ENCODE data around the gene EED.

DNA sequence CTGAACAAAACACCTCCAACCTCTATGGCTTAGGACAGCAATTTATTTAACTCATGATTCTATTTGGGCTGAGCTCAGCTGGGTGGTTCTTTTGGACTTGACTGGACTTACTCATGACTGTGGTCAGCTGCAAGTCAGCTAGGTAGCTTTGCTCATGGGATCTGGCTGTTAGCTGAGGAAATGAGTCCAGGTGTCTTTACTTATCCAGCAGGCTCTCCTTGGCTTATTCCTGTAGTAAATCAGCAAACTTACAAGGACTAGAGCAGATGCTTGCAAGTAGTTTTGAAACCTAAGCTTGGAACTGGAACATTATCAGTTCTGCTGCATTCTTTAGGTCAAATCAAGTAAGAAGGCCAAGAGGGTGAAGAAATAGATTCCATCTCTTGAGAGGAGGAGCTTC, 49.5 kb downstream of the EED start:
- TF ChIP-seq EZH2 (IDR thresholded peaks at IDR 0.05; ENCODE audit: insufficient read depth, poor library complexity, severe bottlenecking) (no peak), EZH2phosphoT487 (IDR thresholded peaks at IDR 0.05; ENCODE audit: insufficient read depth, low read depth) (no peak)

All from GM23248 (cell line).